Activated naive CD8-positive, alpha-beta T cell treated with anti-CD3 and anti-CD28 coated beads for 36 hours (primary cell): Measurements from ENCODE around the gene PROZ. TPM values are rescaled to one million over a fixed set of nuclear protein-coding genes. Genes with fewer than 3 reads are reported as not detected.
A peak's percentile ranks its signal among the peaks of the same experiment; 100 is the strongest.
"Not testable (repeated sequence)": the region's sequence is repeated elsewhere in the genome, so short reads cannot be mapped to it uniquely, and the experiment has no call there.

Experiments
- DNase-seq: peaks from one replicate; pipeline ENCODE4 v3.0.0; 2021
- H3K27ac Mint-ChIP-seq: one replicate; pipeline ENCODE4 v1.8.0; 2022; ENCODE audit warnings: mild to moderate bottlenecking, moderate library complexity, mixed read lengths
- H3K27me3 Mint-ChIP-seq: one replicate; pipeline ENCODE4 v1.8.0; 2022; ENCODE audit warnings: mild to moderate bottlenecking, mixed read lengths
- H3K36me3 Mint-ChIP-seq: one replicate; pipeline ENCODE4 v1.8.0; 2021; ENCODE audit warnings: mild to moderate bottlenecking, mixed read lengths
- H3K4me1 Mint-ChIP-seq: one replicate; pipeline ENCODE4 v1.8.0; 2021; ENCODE audit warnings: mixed read lengths
- H3K4me3 Mint-ChIP-seq: one replicate; pipeline ENCODE4 v1.8.0; 2022; ENCODE audit warnings: mild to moderate bottlenecking, moderate library complexity, mixed read lengths
- H3K9me3 Mint-ChIP-seq: one replicate; pipeline ENCODE4 v1.8.0; 2022; ENCODE audit warnings: mixed read lengths
- total RNA-seq, 2 experiments: library from RNA; stranded (reverse); gene quantifications; one replicate each; pipeline ENCODE4 v1.2.3, GENCODE V29; 2021

Gene PROZ
- total RNA-seq, 2 experiments from 2014 or later, result 0.14 TPM; not detected in 1

DNA sequence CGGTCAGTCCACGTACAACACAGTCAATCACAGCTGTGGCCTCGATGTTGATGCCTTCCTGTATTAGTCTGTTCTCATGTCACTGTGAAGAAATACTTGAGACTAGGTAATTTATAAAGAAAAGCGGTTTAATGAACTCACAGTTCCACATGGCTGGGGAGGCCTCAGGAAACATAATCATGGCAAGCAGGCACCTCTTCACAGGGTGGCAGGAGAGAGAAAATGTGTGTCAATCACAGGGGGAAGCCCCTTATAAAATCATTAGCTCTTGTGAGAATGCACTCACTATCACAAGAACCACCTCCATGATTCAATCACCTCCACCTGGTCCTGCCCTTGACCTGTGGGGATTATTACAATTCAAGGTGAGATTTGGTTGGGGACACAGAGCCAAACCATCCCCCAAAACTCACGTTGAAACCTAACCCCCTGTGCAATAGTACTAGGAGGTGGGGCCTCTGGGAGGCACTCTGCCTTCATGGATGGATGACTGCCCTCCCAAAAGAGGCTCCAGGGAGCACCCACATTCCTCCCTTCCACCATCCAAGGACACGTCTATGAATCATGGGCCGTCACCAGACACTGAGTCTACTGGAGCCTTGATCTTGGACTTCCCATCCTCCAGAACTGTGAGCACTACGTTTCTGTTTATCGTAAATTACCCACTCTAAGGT, 2.3 kb upstream of the PROZ start:
- DNase-seq, result no peak

DNA sequence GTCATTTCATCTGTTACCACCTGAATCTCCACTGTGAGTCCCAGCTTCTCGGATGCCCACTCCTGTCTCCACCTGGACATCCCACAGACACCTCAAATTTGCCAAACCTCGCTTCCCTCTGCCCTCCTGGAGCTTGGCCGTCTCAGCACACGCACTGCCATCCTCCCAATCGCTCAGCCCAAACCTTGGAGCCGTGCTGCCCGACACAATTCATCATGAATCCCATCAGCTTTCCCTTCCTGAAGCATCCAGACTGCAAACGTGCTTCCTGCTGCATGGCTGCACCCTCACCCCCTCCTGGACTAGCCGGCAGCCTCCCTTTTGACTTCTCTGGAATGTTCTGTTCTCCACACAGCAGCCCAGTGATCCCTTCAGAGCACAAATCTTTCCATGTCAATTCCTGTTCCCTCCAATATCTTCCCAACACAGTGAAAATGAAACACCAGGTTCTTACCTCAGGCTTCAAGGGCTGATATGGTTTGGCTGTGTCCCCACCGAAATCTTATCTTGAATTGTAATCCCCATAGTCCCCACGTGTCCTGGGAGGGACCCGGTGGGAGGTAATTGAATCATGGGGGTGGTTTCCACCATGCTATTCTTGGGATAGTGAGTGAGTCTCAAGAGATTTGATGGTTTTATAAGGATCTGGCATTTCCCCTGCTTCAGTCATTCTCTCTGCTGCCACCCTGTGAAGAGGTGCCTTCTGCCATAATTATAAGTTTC, 1.1 kb upstream of the PROZ start:
- H3K27me3 Mint-ChIP-seq, result peaks cover 6% of the 10 kb centered on the region
- DNase-seq, result no peak

More for the DNA sequence above, 2.3 kb upstream of the PROZ start:
- Mint-ChIP-seq H3K4me3 (no peak overlapping the region), H3K27me3 (peaks cover 18% of the 10 kb centered on the region), H3K36me3 (peaks cover 1% of the 10 kb centered on the region), H3K27ac (no peak overlapping the region), H3K4me1 (peaks cover 17% of the 10 kb centered on the region), H3K9me3 (peaks cover 8% of the 10 kb centered on the region)

DNA sequence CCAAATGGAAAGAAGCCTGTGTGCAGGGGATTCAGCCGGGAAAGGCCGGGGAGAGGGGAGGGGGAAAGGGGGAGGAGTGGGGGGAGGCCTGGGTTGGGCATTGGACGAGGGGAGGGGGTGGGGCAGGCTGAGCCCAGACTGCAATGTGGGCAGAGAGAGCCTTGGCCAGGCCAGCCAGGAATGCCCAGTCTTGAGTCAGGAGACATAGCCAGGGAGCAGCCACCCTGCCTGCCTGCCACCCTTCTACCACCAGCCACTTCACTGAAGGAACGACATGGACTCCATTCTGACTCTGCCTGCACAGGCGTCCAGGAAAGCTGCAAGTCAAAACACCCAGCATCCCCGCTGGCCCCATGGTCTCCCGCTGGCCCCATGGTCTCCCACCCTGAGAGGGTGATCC, 498 bp downstream of the PROZ start:
- peaks cover 8% of the 10 kb centered on the region for H3K9me3 Mint-ChIP-seq
- no peak overlapping the region for H3K4me3 Mint-ChIP-seq
- H3K27ac Mint-ChIP-seq, result no peak overlapping the region
- H3K4me1 Mint-ChIP-seq, result peaks cover 13% of the 10 kb centered on the region
- H3K27me3 Mint-ChIP-seq, result no peaks in the 10 kb centered on the region
- no peaks in the 10 kb centered on the region for H3K36me3 Mint-ChIP-seq
- DNase-seq, result no peak

More for the DNA sequence above, 1.1 kb upstream of the PROZ start:
- no peak overlapping the region for H3K27ac Mint-ChIP-seq
- peaks cover 17% of the 10 kb centered on the region for H3K4me1 Mint-ChIP-seq
- H3K9me3 Mint-ChIP-seq, result peaks cover 8% of the 10 kb centered on the region
- no peak overlapping the region for H3K4me3 Mint-ChIP-seq
- H3K36me3 Mint-ChIP-seq, result peaks cover 1% of the 10 kb centered on the region

DNA sequence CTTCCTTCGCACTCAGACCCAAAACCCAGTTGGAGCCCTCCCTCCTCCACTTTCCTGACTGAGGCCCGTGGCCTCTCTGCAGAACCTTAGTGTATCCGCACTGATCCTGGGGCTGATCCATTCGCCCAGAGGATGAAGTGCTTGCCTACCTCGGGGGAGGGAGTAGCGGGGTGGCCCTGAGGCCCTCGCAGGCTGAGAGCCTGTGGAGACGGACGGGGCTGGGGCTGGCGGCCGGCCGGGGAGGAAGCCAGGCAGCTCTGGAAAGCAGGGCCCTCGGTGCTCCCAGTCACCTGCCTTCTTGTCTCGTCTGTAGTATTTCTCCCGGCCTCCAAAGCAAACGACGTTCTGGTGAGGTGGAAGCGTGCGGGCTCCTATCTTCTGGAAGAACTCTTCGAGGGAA, 1.3 kb downstream of the PROZ start:
- H3K9me3 Mint-ChIP-seq, result peaks cover 8% of the 10 kb centered on the region
- H3K4me1 Mint-ChIP-seq, result peaks cover 10% of the 10 kb centered on the region
- no peak overlapping the region for H3K27ac Mint-ChIP-seq
- no peak overlapping the region for H3K4me3 Mint-ChIP-seq
- no peak for DNase-seq
- H3K36me3 Mint-ChIP-seq, result no peaks in the 10 kb centered on the region
- H3K27me3 Mint-ChIP-seq, result no peaks in the 10 kb centered on the region

DNA sequence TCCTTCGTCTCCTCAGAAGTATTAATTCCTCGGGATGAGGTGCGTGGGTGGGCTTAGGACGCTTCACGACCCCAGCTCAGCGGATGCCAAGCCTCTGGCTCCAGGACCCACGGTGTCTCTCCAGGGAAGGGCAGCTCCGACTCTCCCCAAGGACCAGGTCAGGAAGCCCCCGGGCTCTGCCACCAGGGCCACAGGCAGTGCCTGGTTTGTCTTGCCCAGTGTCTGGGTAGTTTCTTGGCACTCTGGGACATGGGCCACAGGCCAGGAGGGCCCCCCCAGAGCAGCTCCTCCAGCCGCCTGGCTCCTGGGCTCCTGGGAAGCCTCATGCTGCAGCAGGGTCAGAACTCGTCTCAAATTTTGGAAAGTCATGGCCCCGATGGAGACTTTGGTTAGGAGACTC, 2.5 kb downstream of the PROZ start:
- H3K27me3 Mint-ChIP-seq, result no peaks in the 10 kb centered on the region
- H3K4me3 Mint-ChIP-seq, result peak overlapping the region; percentile 12
- H3K36me3 Mint-ChIP-seq, result no peaks in the 10 kb centered on the region
- no peak overlapping the region for H3K27ac Mint-ChIP-seq
- no peaks in the 10 kb centered on the region for H3K9me3 Mint-ChIP-seq
- DNase-seq, result no peak
- H3K4me1 Mint-ChIP-seq, result peaks cover 13% of the 10 kb centered on the region

DNA sequence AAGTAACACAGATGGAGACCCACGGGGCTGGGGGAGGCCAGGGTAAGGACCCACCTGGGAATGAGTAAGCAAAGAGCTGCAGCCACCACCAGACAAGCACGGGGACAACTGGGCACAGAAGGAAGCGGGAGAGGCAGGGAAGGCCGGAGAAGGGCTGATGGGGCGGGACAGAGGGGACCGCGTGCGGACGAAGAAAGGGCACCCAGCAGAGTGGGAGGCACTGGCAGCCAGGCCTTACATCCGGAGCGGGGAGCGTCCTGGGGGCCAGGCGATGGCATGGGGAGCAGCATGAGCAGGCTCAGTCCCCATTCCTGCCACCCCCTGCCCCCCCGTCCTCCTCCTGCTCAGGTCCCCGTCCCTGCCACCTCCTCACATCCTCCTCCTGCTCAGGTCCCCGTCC, 3.0 kb downstream of the PROZ start:
- Mint-ChIP-seq H3K36me3 (peaks cover 3% of the 10 kb centered on the region), H3K9me3 (no peaks in the 10 kb centered on the region), H3K4me3 (peak overlapping the region; percentile 12), H3K27me3 (no peaks in the 10 kb centered on the region), H3K27ac (no peak overlapping the region), H3K4me1 (peaks cover 16% of the 10 kb centered on the region)
- DNase-seq, result no peak

DNA sequence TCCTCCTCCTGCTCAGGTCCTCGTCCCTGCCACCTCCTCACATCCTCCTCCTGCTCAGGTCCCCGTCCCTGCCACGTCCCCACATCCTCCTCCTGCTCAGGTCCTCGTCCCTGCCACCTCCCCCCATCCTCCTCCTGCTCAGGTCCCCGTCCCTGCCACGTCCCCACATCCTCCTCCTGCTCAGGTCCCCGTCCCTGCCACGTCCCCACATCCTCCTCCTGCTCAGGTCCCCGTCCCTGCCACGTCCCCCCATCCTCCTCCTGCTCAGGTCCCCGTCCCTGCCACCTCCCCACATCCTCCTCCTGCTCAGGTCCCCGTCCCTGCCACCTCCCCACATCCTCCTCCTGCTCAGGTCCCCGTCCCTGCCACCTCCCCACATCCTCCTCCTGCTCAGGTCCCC, 3.5 kb downstream of the PROZ start:
- H3K36me3 Mint-ChIP-seq, H3K27me3 Mint-ChIP-seq, DNase-seq, H3K4me3 Mint-ChIP-seq, H3K27ac Mint-ChIP-seq, H3K9me3 Mint-ChIP-seq: not testable (repeated sequence)
- peaks cover 19% of the 10 kb centered on the region for H3K4me1 Mint-ChIP-seq

DNA sequence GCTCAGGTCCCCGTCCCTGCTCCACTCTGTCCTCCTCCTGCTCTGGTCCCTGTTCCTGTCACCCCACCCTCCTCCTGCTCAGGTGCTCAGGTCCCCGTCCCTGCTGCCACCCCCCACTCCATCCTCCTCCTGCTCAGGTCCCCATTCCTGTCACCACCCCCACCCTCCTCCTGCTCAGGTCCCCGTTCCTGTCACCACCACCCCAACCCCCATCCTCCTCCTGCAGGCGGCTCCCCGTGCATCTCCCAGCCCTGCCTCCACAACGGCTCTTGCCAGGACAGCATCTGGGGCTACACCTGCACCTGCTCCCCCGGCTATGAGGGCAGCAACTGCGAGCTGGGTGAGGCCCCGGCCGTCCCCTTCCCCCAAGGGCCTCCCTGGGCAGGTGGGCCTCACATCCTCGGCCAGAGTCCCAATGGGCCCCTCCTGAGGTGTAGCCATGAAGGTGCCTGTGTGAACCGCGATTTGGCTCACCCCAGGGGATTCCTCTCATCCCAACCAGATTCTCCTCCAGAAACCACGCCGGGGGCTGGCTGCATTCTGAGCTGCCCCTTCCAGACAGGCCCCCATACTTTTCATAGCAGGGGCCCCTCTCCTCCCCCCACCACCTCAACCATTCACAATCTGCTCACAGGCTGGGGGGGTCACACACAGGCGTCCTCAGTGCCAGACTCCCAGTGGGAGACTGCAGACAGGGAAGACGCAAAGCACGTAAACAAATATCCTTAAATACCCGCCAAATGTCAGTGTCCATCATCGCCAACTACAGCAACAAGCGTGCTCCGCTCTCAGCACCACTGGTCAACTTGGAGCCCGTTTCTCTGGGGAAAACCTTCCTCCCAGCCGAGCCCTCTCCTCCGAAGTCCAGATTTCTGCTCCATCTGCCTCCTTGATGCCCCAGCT, 4.6 kb downstream of the PROZ start:
- peaks cover 3% of the 10 kb centered on the region for H3K9me3 Mint-ChIP-seq
- H3K4me3 Mint-ChIP-seq, result no peak overlapping the region
- peak; percentile 18 for DNase-seq
- peak overlapping the region; percentile 29 for H3K27ac Mint-ChIP-seq
- H3K27me3 Mint-ChIP-seq, result no peaks in the 10 kb centered on the region
- H3K4me1 Mint-ChIP-seq, result peaks cover 19% of the 10 kb centered on the region
- peaks cover 14% of the 10 kb centered on the region for H3K36me3 Mint-ChIP-seq

DNA sequence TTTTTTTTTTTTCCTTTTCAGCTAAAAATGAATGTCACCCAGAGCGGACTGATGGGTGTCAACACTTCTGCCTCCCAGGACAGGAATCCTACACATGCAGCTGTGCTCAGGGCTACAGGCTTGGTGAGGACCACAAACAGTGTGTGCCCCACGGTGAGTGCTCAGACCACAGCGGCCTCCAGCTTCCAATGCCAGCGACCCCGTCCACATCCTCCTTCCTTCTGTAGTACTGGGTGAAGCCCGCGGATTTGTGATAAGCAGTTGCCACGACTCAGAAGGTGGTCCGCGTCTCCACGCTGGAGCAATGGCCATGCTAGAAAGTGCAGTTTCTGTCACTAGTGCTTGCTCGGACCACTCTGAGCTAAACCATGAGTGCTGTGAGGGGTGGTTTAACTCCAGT, 6.0 kb downstream of the PROZ start:
- peaks cover 19% of the 10 kb centered on the region for H3K4me1 Mint-ChIP-seq
- H3K27me3 Mint-ChIP-seq, result no peaks in the 10 kb centered on the region
- H3K36me3 Mint-ChIP-seq, result peaks cover 25% of the 10 kb centered on the region
- no peak for DNase-seq
- H3K9me3 Mint-ChIP-seq, result peaks cover 3% of the 10 kb centered on the region
- H3K27ac Mint-ChIP-seq, result no peak overlapping the region
- H3K4me3 Mint-ChIP-seq, result no peak overlapping the region

DNA sequence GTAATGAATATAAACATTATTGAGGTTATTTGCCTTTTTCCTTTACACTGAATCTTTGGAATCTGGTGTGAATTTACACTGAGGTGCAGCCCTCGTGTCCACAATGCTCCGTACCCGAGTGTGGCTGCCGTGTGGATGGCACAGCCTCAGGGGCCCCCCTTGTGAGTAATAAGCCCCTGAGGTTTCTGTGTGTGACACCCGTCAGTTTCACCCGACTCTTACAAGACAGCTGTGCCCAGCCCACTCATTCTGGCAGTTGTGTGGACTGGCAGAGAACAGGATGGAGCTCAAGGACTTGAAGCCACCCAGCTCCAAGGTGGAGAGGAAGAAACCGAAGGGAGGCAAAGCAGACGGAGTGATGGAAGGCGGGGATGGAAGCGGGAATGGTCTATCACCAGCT, 7.8 kb downstream of the PROZ start:
- Mint-ChIP-seq H3K27me3 (no peaks in the 10 kb centered on the region), H3K4me1 (peaks cover 17% of the 10 kb centered on the region), H3K4me3 (no peak overlapping the region), H3K27ac (no peak overlapping the region), H3K9me3 (peaks cover 3% of the 10 kb centered on the region), H3K36me3 (peaks cover 31% of the 10 kb centered on the region)
- DNase-seq, result peak; percentile 30

DNA sequence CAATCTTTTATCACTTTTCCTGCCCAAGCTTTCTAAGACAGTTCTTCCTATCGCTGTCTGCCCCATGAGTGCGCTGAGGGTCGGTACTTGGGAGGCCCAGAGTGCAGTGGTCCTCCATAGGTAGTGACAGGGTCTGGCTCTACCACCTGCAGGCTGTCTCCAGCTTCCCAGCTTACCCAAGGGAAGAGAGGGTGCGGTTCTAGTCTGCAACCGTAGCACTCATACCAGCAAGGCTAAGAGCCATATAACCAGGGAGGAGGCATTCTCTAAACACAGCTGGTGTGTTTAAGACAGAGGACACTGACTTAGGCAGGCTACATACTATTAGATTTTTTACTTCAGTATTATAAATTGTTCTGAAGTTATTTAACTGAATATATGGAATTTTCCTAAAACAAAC, 8.2 kb downstream of the PROZ start:
- H3K9me3 Mint-ChIP-seq, result peaks cover 3% of the 10 kb centered on the region
- no peak overlapping the region for H3K27ac Mint-ChIP-seq
- H3K4me1 Mint-ChIP-seq, result peaks cover 14% of the 10 kb centered on the region
- DNase-seq, result no peak
- H3K36me3 Mint-ChIP-seq, result peaks cover 35% of the 10 kb centered on the region
- H3K4me3 Mint-ChIP-seq, result no peak overlapping the region
- H3K27me3 Mint-ChIP-seq, result no peaks in the 10 kb centered on the region

DNA sequence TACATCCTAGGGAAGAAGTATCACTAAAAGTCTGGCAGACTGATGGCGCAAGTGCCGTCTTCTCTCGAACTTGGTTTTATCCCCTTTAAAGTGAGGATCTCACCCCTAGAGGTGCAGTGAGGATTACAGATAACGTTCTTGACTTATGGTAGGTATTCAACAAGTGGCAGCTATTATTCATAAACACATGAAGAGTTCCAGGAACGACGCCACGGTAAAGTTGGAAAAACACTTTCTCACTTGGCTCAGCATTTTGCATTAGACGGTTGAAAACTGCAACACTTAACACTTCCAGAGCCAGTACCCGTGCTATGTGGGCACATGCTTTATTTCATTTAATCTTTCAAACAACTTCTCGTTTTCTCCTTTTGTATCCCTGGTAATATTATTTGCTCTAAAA, 8.7 kb downstream of the PROZ start:
- Mint-ChIP-seq H3K36me3 (peaks cover 38% of the 10 kb centered on the region), H3K4me3 (no peak overlapping the region), H3K27me3 (no peaks in the 10 kb centered on the region), H3K27ac (no peak overlapping the region), H3K4me1 (peaks cover 14% of the 10 kb centered on the region), H3K9me3 (peaks cover 3% of the 10 kb centered on the region)
- DNase-seq, result no peak

DNA sequence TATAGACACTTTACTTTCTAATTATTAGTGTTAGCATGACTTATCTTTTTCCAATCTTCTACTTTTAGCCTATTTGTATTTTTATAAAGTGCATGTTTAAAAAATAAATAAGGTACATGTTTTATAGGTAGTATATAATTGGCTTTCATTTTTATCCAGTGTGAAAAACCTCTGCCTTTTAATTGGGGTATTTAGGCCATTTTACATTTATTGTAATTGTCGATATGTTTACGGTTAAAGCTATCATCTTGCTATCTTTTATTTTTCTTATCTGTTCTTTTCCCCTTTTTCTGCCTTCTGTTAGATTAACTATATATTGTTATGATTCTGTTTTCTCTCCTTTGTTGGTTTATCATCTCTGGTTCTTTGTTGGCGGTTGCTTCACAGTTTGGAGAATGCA, 9.1 kb downstream of the PROZ start:
- DNase-seq, result no peak
- Mint-ChIP-seq H3K9me3 (peaks cover 3% of the 10 kb centered on the region), H3K4me3 (no peak overlapping the region), H3K36me3 (peaks cover 41% of the 10 kb centered on the region), H3K4me1 (peaks cover 14% of the 10 kb centered on the region), H3K27ac (peak overlapping the region; percentile 0), H3K27me3 (no peaks in the 10 kb centered on the region)

DNA sequence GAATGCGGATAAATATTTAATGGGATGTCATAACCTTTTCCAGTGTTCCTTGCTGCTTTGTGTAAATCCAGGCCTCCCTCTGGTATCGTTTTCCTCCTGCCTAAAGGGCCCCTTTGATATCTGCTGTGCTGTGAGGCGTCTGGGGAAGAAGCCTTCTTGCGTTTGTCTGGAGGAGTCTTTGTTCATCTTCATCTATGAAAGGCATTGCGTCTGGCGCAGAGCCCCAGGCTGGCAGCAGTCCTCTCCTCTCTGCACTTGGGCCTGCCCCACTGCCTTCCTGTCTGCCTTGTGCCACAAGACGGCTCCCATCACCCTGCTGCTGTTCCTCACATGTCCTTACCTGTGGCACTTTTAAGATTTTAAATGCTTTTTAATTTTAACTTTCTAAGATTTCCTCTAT, 9.8 kb downstream of the PROZ start:
- Mint-ChIP-seq H3K9me3 (peaks cover 3% of the 10 kb centered on the region), H3K27ac (no peak overlapping the region), H3K27me3 (no peaks in the 10 kb centered on the region), H3K4me3 (no peak overlapping the region), H3K36me3 (peaks cover 41% of the 10 kb centered on the region), H3K4me1 (peaks cover 12% of the 10 kb centered on the region)
- no peak for DNase-seq
